ENCODE results near the gene MTMR8. TPM values are rescaled to one million over a fixed set of nuclear protein-coding genes. Genes with fewer than 3 reads are reported as not detected.

Gene MTMR8
- total and polyA plus RNA-seq, 11 donors = 0.19 to 1.5 (median 0.54) TPM; not detected in 2

Other genes with a start within 250 kb of the MTMR8 start
- gene AMER1, start 189.7 kb downstream of the MTMR8 start, total RNA-seq = 1 to 10 TPM; 3.6 to 5.6 (median 4.5) TPM
- gene AMER1, start 189.7 kb downstream of the MTMR8 start, polyA plus RNA-seq = 1 to 10 TPM; 1.7 to 2.6 TPM
- gene ASB12, start 164.8 kb downstream of the MTMR8 start, total RNA-seq = 1 to 10 TPM; 2.2 to 5.1 (median 3.0) TPM
- gene ASB12, start 164.8 kb downstream of the MTMR8 start, polyA plus RNA-seq = 1 to 10 TPM; 1.4 to 3.7 TPM

Measured in heart left ventricle (tissue), 11 donors.